Heart right ventricle (tissue), 16 donors: ENCODE measurements around the gene TNFSF4. TPM values are rescaled to one million over a fixed set of nuclear protein-coding genes. Genes with fewer than 3 reads are reported as not detected.

Experiments
- ATAC-seq, 8 donors: fragments of 200-7000 bp; cut with Tn5 transposase; one replicate each; pipeline ENCODE4 v1.9.1; 2020; ENCODE audit warnings: mild to moderate bottlenecking in 8 of 8, moderate library complexity in 8 of 8, moderate number of reproducible peaks in 1 of 8
- DNase-seq, 2 donors: peaks; one replicate each; pipeline ENCODE4 v3.0.0-alpha.2; 2020
- H3K27ac ChIP-seq, 10 donors: fragments of 200-600 bp; sonication (generic) in 2 of 10; one replicate each; pipeline versions ENCODE4 v1.5.0 to v1.8.0; 2020 to 2022; ENCODE audit warnings: mild to moderate bottlenecking in 3 of 10
- H3K27me3 ChIP-seq, 7 donors: fragments of 200-600 bp; one replicate each; pipeline ENCODE4 v1.8.0; 2021 to 2022; ENCODE audit warnings: mild to moderate bottlenecking in 2 of 7
- H3K36me3 ChIP-seq, 9 donors: fragments of 200-600 bp; sonication (generic) in 1 of 9; one replicate each; pipeline versions ENCODE4 v1.5.0 to v1.8.0; 2020 to 2022; ENCODE audit warnings: mild to moderate bottlenecking in 2 of 9
- H3K4me1 ChIP-seq, 9 donors: fragments of 200-600 bp; sonication (generic) in 1 of 9; one replicate each; pipeline versions ENCODE4 v1.5.0 to v1.8.0; 2020 to 2022; ENCODE audit warnings: mild to moderate bottlenecking in 4 of 9
- H3K4me3 ChIP-seq, 10 donors: fragments of 200-600 bp; sonication (generic) in 2 of 10; one replicate each; pipeline versions ENCODE4 v1.5.0 to v1.8.0; 2020 to 2022; ENCODE audit warnings: mild to moderate bottlenecking in 7 of 10, moderate library complexity in 2 of 10
- H3K9me3 ChIP-seq, 11 donors: fragments of 200-600 bp in 10 of 11; sonication (generic) in 2 of 11; one replicate each; pipeline versions ENCODE4 v1.5.0 to v1.8.0; 2013 to 2022; ENCODE audit warnings: mild to moderate bottlenecking in 2 of 11, control low read depth in 1 of 11, moderate library complexity in 1 of 11
- WGBS, 2 donors: extraction: QIAGEN DNeasy Blood & Tissue Kit; methylation state at CpG; one replicate each; pipeline ENCODE4 v1.1.7; 2013; ENCODE audit warnings: inconsistent platforms in 1 of 2; 5-methylcytosine and 5-hydroxymethylcytosine counted together
- intact Hi-C, 10 donors: fragments of 100-400 bp; cut with DNase I; formaldehyde crosslinking; loops; one replicate each; pipeline versions ENCODE4 v1.11.1 to v1.14.2; 2022
- polyA plus RNA-seq, 2 donors: library from polyadenylated mRNA; stranded (reverse); fragments of 200-250 nt; gene quantifications; one replicate each; pipeline ENCODE4 v1.2.3, GENCODE V29; 2013
- total RNA-seq, 10 donors: library from RNA; stranded (reverse); fragmentation: NEBNext Ultra II Directional in 3 of 10; extraction: Animal tissue kit (Norgen Biotek cat#: 25700) in 3 of 10; gene quantifications; one replicate each; pipeline versions ENCODE4 v1.2.1 to v1.2.4, GENCODE V29; 2021 to 2023
- TF ChIP-seq, protein P1 (sequence below), 9 donors: fragments of 200-600 bp; sonication (generic) in 2 of 9; IDR thresholded peaks; one replicate each; pipeline versions ENCODE4 v1.5.0 to v1.8.0; 2021 to 2022; ENCODE audit warnings: antibody characterized with exemption in 9 of 9, mild to moderate bottlenecking in 5 of 9, moderate library complexity in 1 of 9
- donor health status: Arrhythmogenic right ventricular cardiomyopathy.
- donor health status: ischemic (EF 13 %, LVEDD 7.1; RV severe dilation, severe dysfunction).
- donor health status: healthy with polysubstance abuse.
- donor health status: DM: no; HTN: yes; CAD: no.
- donor health status: DM: no; HTN: no; CAD: no.
- donor health status: ischemic (EF 25% LVEDD 6.9; RV normal size, moderate dysfunction).
- donor health status: ischemic (EF 25% LVEDD 5.7; RV mildly dilated, moderate dysfunction).
- donor health status: healthy.
- donor health status: DM: yes; HTN: yes; CAD: no.
- donor health status: Ischemic cardiomyopathy.
- donor health status: ischemic (EF 35%, LVEDD 5.7; RV mildly dilated, moderate dysfunction).
- donor health status: nonischemic (EF 11% LVEDD 7.7; RV severe dilation, severe dysfunction).
- donor health status: DM: yes; HTN: yes; CAD: no.
- donor health status: PGD.
- donor health status: ischemic (EF 29% LVEDD 5.4; RV normal size, mild dysfunction).
- donor health status: nonischemic (EF 23%, LVEDD 6.1; RV moderate dilation, normal function).

The TNFSF4 gene
- total and polyA plus RNA-seq, 12 donors, result 0.26 to 1.5 (median 0.74) TPM

DNA sequence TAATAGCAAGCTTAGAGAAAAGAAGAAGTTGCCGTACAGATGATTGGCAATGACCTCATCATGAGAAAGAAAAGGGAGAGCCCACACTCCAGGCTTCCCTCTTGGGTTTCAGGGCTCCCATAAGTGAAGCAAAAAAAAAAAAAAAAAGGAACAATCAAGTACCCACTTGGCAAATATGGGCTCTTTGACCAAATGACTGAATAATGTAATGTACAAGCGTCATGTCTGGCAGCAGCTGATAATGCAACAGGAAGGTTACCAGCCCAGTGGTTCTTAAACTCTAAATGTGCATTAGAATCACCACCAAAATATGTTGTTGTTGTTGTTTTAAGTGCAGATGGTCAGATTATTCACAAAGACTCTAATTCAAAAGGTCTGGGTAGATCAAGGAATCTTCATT is 13.5 kb downstream of the TNFSF4 start:
- Histone ChIP-seq H3K27me3 (no peaks in the 10 kb centered on the region), H3K9me3 (no peaks in the 10 kb centered on the region), H3K36me3 (no peaks in the 10 kb centered on the region), H3K4me3 (no peak overlapping the region), H3K4me1 (peaks cover 0 to 35% (median 18%) of the 10 kb centered on the region in 9 donors), H3K27ac (peak overlapping the region in 1 of 10 donors; percentile 12)
- WGBS, 2 donors, result 87% methylated on average over 2 of the region's 2 CpGs
- DNase-seq, result no peak
- intact Hi-C loops, result loop anchor here in 1 of 10 donors (10.0 kb wide), 1 partner anchor 69 kb away; no protein-coding TSS in a partner anchor
- TF ChIP-seq, protein P1, sequence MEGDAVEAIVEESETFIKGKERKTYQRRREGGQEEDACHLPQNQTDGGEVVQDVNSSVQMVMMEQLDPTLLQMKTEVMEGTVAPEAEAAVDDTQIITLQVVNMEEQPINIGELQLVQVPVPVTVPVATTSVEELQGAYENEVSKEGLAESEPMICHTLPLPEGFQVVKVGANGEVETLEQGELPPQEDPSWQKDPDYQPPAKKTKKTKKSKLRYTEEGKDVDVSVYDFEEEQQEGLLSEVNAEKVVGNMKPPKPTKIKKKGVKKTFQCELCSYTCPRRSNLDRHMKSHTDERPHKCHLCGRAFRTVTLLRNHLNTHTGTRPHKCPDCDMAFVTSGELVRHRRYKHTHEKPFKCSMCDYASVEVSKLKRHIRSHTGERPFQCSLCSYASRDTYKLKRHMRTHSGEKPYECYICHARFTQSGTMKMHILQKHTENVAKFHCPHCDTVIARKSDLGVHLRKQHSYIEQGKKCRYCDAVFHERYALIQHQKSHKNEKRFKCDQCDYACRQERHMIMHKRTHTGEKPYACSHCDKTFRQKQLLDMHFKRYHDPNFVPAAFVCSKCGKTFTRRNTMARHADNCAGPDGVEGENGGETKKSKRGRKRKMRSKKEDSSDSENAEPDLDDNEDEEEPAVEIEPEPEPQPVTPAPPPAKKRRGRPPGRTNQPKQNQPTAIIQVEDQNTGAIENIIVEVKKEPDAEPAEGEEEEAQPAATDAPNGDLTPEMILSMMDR (IDR thresholded peaks at IDR 0.05), result no peak
- peak in 1 of 8 donors; percentile 38 for ATAC-seq

DNA sequence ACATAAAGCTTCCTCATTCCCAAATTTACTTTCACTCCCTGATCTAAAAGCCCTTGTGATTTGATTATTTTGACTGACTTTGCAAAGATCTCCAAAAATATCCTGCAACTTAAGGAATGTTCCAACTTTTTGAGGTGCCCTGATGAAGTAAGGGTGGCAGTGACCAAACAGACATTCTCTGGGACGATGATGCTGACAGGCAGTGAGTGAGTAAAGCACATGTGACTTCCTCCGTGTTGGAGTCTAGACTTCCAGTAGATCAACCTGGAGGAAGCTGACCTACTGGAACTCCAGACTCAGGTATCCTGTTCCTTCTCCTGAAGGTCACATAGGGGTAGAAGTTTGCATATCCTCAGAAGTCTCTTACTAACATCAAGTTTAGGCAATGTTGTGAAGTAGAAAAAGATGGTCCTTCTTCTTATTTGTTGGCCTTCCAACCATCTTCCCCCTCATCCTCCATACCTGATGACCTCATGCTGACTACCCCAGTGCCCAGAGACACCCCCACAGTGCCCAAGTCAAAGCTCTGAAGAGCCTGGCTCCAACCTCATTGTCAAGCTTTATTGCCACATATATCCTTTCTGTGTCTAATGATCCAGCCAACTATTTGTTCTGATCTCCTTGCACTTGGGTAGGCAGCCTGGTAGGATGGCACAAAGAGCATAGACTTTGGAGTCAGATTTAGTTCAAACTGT is 16.0 kb downstream of the TNFSF4 start:
- H3K4me1 ChIP-seq, result peaks cover 0 to 35% (median 18%) of the 10 kb centered on the region in 9 donors
- H3K27ac ChIP-seq, result peak overlapping the region; percentile 16 to 86 (median 78)
- H3K4me3 ChIP-seq, result no peak overlapping the region
- WGBS, 2 donors, result 14 to 30% methylated on average over 2 of the region's 2 CpGs
- DNase-seq, result no peak
- H3K9me3 ChIP-seq, result no peaks in the 10 kb centered on the region
- TF ChIP-seq, protein P1 (IDR thresholded peaks at IDR 0.05), result no peak
- intact Hi-C loops, result loop anchor here in 1 of 10 donors (10.0 kb wide), 1 partner anchor 66 kb away; no protein-coding TSS in a partner anchor
- H3K36me3 ChIP-seq, result no peaks in the 10 kb centered on the region
- H3K27me3 ChIP-seq, result no peaks in the 10 kb centered on the region
- peak in 1 of 8 donors; percentile 56 for ATAC-seq

- Histone ChIP-seq H3K36me3 (no peaks in the 10 kb centered on the region), H3K27ac (peak overlapping the region; percentile 16 to 86 (median 78)), H3K27me3 (no peaks in the 10 kb centered on the region), H3K9me3 (no peaks in the 10 kb centered on the region), H3K4me3 (no peak overlapping the region), H3K4me1 (peaks cover 0 to 35% (median 18%) of the 10 kb centered on the region in 9 donors)
- TF ChIP-seq, protein P1 (IDR thresholded peaks at IDR 0.05), result no peak
- intact Hi-C loops, result loop anchor here in 1 of 10 donors (10.0 kb wide), 1 partner anchor 66 kb away; no protein-coding TSS in a partner anchor
- WGBS, 2 donors, result 13 to 15% methylated on average over 10 of the region's 10 CpGs
- peak; percentile 85 to 98 (median 96) for ATAC-seq
- DNase-seq, result peak; percentile 66 to 88
Measured at GRCh38 chr1:173190101-173190936, 16.8 kb downstream of the TNFSF4 start.

DNA sequence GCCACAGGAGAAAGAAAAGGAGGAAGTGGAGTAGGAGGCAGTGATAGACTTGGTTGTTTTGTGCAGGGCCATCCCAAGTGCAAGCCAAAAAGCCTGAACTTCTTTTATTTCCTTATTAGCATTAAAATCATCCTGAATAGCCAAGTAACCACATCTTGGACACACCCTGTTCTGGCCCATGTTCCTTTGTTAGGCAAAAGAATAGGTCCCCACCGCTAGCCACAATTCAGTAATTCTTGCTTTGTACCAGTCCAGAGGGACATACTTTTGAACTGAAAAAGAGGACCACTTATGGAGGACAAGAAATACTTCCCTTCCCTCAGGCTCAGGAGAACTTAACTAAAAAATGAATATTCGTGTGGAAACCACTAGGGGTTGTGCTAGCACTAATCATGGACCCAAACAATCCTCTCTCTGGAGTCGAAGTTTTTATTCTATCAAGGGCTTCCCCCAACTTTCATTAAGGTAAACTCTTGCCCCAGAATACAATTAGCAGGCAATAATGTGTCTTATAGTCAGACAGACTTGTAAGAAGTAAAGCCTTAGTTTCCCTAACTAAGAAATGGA is 19.4 kb downstream of the TNFSF4 start:
- Histone ChIP-seq H3K27me3 (no peaks in the 10 kb centered on the region), H3K9me3 (no peaks in the 10 kb centered on the region), H3K27ac (no peak overlapping the region), H3K4me1 (peaks cover 0 to 24% (median 18%) of the 10 kb centered on the region in 9 donors), H3K4me3 (no peak overlapping the region), H3K36me3 (no peaks in the 10 kb centered on the region)
- no peak for ATAC-seq
- 85 to 91% methylated on average over 3 of the region's 3 CpGs for WGBS, 2 donors
- TF ChIP-seq, protein P1 (IDR thresholded peaks at IDR 0.05), result no peak
- intact Hi-C loops, result no loop called here
- no peak for DNase-seq
